ENCODE measurements around the gene CUL9. TPM values are rescaled to one million over a fixed set of nuclear protein-coding genes. Genes with fewer than 3 reads are reported as not detected.

The CUL9 gene
- total RNA-seq, 1 experiment from 2014 or later = 15.2 TPM

GRCh38 chr6:43143235-43144128 lies 38.5 kb upstream of the CUL9 start:
- Histone ChIP-seq H3K79me1 (ENCODE audit: insufficient read depth, low read depth, low read length, poor library complexity, severe bottlenecking) (no peaks in the 10 kb centered on the region), H2BK20ac (ENCODE audit: low read depth, low read length, poor library complexity, severe bottlenecking) (no peak overlapping the region), H3K9ac (ENCODE audit: extremely low read depth, insufficient read length, low read length) (no peak overlapping the region), H3K14ac (ENCODE audit: insufficient read depth, low read length) (no peak overlapping the region), H3K18ac (ENCODE audit: insufficient read length, low read depth, low read length) (no peak overlapping the region), H3T11ph (ENCODE audit: low read length) (no peak overlapping the region), H2BK15ac (ENCODE audit: low read depth, low read length) (no peak overlapping the region), H4K5ac (ENCODE audit: insufficient read length, low read depth, low read length) (no peak overlapping the region), H3K23ac (ENCODE audit: insufficient read length, low read depth, low read length) (no peak overlapping the region), H3K9me3 (ENCODE audit: control insufficient read depth, low read depth, low read length) (no peaks in the 10 kb centered on the region), H3K56ac (ENCODE audit: insufficient read length, low read depth, low read length) (no peak overlapping the region), H4K20me1 (ENCODE audit: control insufficient read depth, insufficient read depth, insufficient read length) (no peaks in the 10 kb centered on the region), H3K79me2 (ENCODE audit: insufficient read depth, low read length) (no peaks in the 10 kb centered on the region), H3K27ac (ENCODE audit: insufficient read length, low read depth, low read length) (no peak overlapping the region), H3K4me1 (ENCODE audit: insufficient read depth, low read length) (no peaks in the 10 kb centered on the region), H3K23me2 (ENCODE audit: insufficient read length, low read depth, low read length, poor library complexity, severe bottlenecking) (no peaks in the 10 kb centered on the region), H2BK5ac (ENCODE audit: insufficient read length, low read length) (no peak overlapping the region), H3K4ac (ENCODE audit: low read depth, low read length) (no peak overlapping the region), H4K91ac (ENCODE audit: insufficient read length, low read depth, low read length) (no peak overlapping the region), H2AK5ac (ENCODE audit: insufficient read length, low read length) (no peak overlapping the region), H4K8ac (replicated peaks; ENCODE audit: insufficient read length, low read depth, low read length) (no peak overlapping the region), H2AFZ (ENCODE audit: low read length) (no peak overlapping the region), H2BK120ac (ENCODE audit: low read depth, low read length, poor library complexity, severe bottlenecking) (no peak overlapping the region), H2BK12ac (ENCODE audit: insufficient read length, low read depth, low read length) (no peak overlapping the region), H3K27me3 (ENCODE audit: insufficient read depth, low read length) (no peaks in the 10 kb centered on the region), H3K4me2 (ENCODE audit: insufficient read depth, insufficient read length, low read length) (no peak overlapping the region)
- Mint-ChIP-seq H3K4me1 (peaks cover 10% of the 10 kb centered on the region in 2 experiments), H3K27ac (peak overlapping the region; percentile 34 to 96 (median 77); a peak in 3 of 7 replicates), H3K4me3 (no peak overlapping the region; a peak in 1 of 5 replicates), H3K36me3 (ENCODE audit: insufficient read depth in 1 of 3, low read depth in 3 of 3) (peaks cover 10 to 42% (median 34%) of the 10 kb centered on the region in 3 experiments), H3K9me3 (no peaks in the 10 kb centered on the region), H3K27me3 (ENCODE audit: low read depth) (no peaks in the 10 kb centered on the region)
- WGBS (ENCODE audit: extremely low coverage, insufficient read length, low lambda C conversion rate) = no CpG with 5 or more reads among the region's 25 CpGs
- peak; percentile 96 for DNase-seq
- TF ChIP-seq CTCF (conservative IDR thresholded peaks at IDR 0.05) = peak; percentile 99
